Stimulated activated CD8-positive, alpha-beta memory T cell treated with anti-CD3 and anti-CD28 coated beads, Interleukin-4, amount 100 ng/mL, for 1 hour (primary cell): ENCODE measurements around the gene CCDC50.

Source experiments
- DNase-seq, 2 donors: peaks; one replicate each; pipeline ENCODE4 v3.0.0-alpha.2; 2020; ENCODE audit warnings: low read depth in 2 of 2, low spot score in 1 of 2

Gene CCDC50

DNA sequence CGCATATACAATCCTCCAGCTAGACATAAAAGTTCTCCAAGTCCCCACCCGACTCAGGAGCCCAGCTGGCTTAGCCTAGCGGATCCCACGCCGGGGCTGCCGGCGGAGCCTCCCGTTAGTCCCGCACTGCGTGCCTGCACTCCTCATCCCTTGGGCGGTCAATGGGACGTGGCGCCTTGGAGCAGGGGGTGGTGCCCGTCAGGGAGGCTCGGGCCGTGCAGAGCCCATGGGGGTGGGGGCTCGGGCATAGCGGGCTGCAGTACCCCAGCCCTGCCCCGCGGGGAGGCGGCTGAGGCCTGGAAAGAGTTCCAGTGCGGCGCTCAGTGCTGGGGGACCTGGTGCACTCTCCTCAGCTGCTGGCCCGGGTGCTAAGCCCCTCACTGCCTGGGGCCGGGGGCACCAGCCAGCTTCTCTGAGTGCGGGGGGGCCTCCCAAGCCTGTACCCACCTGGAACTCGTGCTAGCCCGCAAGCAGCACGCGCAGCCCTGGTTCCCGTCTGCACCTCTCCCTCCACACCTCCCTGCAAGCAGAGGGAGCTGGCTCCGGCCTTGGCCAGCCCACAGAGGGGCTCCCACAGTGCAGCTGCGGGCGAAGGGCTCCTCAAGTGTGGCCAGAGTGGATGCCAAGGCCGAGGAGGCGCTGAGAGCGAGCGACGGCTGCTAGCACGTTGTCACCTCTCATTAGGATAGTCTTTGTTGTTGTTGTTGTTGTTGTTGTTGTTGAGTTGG, 12.2 kb upstream of the CCDC50 start:
- DNase-seq, result no peak

DNA sequence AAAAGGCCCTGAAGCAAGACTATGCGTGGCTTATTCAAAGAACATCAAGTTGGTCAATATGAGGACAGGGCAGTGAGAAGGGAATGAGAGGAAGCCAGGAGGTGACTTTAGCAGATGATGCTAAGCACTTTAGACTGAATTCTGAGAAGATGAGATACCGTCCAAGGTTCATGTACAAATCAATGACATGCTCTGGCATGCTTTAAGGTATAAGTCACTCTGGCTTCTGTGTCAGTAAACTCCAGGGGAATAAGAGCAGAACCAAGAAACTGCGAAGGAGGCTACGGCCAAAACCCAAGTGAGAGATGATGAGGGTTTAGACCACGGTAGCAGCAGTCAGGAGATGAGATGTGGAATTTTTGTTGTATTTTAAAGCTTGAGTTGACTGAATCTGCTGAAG, 8.9 kb upstream of the CCDC50 start:
- no peak for DNase-seq

DNA sequence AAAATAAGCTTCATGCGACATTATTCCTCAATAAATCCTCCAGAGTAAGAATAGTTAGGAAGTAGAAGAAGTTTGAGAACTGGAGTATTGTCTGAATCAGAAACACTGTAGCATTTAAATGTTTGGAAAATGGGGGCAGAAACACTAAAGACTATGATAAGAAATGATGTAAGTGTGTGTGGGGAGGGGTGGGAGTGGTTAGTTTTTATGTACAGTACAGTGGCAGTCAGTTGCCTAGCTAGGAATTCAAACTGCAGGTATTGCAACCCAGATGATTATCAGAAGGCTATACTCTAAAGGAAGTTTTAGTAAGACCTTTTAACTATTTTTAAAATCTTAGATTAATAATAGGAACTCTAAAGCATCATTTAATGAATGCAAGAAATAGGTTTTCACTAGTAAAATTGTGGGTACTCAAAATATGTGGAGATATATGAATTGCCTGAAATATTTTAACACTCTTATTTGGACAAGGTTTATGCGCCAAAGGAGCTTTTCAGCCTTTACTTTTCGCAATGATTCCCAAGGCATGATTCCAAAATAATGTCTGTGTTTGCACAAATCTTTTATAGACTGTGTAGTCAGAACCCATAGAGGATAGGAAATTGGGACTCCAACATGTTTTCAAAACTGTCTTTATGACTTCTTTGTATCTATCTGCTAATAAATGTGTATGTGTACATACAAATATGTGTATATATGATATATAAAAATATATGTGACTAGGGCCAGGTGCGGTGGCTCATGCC, 8.0 kb upstream of the CCDC50 start:
- DNase-seq, result no peak

DNA sequence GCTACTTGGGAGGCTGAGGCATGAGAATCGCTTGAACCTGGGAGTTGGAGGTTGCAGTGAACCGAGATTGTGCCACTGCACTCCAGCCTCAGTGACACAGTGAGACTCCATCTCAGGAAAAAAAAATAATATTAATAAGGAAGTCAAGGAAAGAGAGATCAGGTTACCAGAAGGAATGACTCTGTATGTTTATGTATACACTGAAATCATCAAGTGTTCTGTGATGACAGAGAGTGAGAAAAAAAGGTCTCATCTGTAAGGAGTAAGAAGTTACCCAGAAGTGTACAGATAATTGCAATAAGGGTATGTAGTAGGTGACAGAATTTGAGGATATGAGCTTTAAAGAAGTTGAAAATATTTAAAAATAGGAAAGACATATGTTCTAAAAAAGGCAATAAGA, 4.3 kb upstream of the CCDC50 start:
- DNase-seq, result no peak

DNA sequence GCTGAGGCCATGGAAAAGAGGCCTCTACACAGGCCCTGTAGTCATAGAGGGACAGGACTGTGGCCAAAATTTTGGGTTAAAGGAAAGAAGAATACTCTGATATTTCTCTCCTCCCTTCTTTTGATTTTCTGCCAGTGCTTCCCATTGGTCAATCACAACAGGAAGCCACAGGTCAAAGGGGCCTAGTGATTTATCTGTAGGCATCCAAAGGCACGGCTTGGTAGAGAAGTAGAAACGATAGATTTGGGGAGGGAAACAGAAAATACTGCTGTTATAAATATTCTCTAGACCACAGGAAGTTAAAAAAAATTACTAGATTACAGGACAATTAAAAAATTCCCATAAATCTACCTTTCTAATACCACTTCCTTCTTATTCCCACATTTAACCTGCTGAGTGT, 1.7 kb upstream of the CCDC50 start:
- DNase-seq, result no peak

DNA sequence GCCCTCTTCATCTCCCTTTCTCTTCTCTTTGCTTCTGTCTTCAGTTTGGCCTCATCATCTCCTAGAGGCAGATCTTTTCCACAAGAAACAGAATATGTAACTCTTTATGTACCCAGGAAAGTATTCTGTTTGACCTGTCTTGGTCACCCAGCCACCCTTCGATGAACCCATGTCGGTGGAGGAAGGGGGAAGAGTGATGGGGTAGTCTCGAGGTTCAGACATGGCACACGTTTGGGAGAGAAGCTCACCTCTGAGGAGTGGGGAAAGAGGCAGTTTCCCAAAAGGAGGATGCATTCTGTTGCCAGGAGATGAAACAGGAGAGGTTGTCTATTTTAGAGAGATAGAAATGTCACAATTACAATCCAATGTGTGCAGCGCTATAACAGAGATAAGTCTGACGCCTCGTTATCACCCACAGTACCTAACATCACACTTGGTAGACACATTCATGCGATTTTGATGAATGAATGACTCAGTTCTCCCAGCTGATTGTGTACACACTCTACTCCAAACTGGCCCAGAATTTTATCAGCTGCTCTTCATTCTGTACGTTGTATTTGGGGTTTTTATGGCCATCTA, 722 bp upstream of the CCDC50 start:
- no peak for DNase-seq

DNA sequence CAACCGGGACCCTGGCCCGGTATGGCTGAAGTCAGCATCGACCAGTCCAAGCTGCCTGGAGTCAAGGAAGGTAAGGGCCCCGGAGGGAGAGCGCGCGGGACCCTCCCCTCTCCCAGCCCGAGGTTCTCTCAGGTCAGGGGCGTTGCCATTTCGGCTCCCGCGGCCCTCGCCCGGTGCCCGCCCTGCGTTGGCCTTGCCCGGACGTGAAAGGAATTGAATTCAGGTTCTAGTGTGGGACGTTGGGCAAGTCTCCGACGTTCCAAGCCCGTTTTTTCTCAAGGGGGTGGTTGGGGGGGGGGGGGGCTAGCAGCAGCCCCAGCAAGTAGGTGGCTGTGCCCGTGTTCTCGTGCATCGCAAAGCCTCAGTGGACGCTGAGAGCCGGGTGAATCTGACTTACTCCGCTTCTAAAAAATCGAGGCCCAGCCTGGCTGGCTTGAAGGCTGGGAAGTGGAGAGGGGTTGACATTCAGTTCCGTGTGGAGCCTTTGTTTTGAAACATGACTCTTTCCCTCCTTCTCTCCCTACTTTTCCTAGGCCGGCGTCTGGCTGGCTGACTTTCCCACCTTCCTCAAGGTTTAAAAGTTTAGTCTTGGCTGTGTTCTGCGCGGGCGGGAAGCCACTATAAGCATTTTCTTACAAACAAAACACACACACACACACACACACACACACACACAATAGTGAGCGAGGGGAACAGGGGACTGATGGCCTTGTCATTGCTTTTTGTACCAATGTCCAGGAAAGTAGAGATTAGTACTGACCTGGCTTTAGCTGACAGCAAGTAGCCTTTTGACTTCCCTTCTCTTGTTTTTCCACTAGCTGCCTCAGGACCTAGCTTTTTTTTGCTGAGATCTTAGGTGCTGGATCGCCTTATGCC, 698 bp downstream of the CCDC50 start, which contains the start of gene UTS2B:
TSS of gene UTS2B (minus strand) at position 873 of the 876 bp plus-strand sequence. CDS start 48,337 bp downstream, outside the sequence.
- DNase-seq, result no peak

DNA sequence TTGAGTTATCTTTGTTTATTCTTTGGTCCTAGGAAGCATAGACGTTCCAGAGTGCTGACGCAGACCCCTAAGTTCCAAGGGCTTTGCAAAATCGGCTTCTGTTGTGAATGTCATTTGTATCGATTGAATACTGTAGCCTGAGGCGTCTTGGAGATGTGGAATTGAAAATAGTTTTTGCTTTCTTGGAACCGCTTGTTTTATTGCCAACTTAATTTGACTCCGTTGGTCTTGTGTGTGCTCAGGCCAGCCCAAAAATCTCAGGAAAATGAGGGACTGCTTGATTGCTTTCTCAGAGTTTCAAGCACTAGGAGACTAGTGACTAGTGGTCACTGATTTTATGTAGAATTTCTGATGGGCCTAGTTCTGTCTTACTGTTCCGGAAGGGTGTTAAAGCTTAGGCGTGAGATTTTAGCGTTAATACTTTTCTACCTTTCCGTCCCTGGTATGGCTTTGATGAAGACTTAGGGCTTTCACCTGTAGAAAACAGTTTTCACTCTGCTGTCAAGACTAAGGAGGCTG, 1.4 kb downstream of the CCDC50 start:
- no peak for DNase-seq

DNA sequence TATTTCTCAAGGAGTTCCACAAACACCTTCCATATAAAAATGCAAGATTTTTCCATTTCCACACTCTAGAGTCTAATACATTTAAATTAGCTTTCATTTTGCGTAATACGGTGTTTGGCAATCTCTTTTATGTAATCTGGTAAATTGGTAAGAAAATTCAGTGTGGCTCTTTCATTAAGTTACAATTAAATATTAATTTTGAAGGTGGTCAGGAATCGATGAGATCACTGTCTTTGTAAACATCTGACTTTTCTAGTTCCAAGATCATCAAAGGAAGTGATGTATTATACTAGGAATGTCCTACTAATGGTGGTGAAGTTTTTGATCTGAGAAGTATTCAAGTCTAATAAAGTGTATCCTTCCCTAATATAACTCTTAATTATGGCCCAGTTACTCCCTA, 2.2 kb downstream of the CCDC50 start:
- no peak for DNase-seq

DNA sequence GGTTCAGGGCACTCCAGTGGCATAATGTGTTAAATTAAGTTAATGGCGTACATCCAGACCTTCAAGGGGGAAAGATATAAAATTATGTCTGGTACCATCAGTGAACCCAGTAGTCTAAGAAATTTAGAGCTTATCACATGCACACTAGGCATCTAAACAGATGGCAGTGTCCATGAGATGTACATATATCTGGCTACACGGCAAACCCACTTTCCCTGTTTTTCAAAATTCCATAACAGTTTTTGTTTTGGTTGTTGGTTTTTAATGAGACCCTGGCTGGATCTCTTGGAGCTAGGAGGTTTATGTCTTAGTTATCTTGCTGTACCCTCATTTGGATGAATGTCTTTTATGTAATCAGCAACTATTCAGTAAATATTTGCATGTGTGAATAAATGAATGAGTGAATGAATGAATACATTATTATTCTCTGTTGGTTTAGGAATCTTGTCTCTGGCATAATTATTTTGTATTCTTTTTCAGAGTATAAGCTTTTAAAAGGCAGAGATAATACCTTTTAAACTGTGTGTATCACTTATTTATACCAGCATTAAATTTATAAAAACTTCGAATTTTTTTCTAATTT, 4.2 kb downstream of the CCDC50 start:
- DNase-seq, result no peak

DNA sequence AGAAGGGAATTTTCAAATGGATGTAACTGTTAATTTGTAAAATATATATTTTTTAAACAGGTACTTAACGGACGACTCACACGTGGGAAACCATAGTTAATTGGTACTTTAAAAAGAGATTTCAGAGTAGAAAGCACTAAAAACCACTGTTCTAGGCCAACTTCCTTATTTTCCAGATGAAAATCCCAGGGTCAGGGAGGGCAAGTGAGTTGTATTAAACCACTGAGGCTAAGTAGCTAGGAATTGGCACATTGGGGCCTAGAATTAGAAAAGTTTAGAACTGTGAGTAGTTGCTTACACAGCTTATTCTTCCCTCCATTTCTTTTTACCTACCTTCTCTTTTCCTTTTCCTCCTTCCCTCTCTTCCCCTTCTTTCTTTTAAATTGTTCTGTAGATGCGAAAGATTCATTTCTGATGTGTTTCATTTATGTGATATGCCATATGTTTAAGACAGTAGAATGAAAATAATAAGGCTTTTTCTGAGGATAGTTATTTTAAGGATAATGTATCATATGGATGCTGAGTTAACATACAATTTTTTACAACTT, 5.2 kb downstream of the CCDC50 start:
- no peak for DNase-seq

DNA sequence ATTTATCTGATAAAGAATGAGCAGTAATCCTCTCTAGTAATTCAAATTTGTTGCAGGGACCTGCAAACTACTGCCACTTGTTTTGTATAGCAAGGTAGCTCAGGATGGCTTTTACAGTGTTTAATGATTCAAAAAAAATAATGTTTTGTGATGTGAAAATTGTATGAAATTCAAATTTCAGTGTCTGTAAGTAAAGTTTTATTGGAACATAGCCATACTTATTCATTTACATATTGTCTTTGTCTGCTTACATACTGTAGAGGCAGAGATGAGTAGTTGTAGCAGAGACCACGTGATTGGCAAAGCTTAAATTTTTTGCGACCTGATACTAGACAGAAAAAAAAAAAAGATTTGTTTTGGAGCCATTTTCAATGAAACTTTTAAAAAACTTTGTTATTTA, 7.6 kb downstream of the CCDC50 start:
- no peak for DNase-seq

DNA sequence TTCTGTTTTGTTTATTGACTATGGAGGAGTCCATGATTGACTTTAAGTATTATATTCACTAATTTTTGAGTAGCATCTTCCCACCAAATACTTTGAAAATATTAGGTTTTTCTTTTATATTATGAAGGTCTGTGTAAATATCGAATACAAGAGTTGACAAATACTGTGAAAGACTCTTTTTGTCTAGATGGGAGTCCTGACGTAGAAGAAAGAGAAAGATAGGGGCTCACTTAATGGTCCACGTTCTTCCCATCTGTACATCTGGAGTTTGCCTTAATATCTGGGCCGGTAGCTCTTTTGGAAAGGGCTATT, 8.9 kb downstream of the CCDC50 start:
- DNase-seq, result no peak

DNA sequence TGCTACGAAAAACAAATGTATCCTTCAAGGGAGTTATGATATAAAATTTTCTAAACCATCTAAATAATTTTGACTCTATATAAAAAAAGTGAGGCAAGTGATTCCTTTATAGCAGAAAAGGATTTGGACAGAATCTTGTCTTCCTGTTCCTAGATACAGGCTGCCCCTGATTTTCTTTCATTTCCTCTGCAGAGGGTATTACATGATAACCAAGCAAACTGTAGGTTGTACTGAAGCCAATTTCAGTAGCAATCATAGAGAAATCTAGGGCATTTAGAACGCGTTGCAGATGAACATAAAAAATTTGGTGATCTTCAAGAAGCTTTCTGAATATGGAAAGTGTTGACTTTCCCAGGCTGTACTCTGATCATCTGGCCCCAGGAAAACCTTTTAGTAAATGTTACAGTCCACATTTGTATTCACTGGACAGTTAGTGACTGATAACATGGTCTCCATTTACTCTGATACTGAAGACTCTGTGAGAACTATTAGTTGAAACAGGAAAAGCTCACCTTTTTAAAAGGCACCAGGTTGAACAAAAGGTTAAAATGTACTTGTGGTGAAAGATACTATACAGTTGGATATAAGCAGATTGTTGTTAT, 10.2 kb downstream of the CCDC50 start:
- no peak for DNase-seq

DNA sequence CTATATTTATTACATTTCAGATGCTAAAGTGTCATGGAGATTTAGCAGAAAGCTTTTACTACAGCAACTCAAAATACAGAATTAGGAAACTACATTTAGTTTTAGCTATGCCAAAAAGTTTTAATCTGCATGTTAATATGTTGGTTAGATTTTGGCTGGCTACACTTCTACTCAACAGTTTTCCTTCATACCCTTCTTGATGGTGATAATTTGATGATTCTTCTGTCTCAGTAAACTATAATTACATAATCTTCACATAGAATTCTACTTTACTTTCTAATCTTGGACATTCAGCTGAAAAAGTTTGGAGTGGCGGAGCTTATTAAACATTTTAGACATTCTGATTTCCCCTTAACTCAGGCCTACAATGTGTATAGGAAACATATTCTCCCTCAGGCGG, 11.2 kb downstream of the CCDC50 start:
- no peak for DNase-seq

DNA sequence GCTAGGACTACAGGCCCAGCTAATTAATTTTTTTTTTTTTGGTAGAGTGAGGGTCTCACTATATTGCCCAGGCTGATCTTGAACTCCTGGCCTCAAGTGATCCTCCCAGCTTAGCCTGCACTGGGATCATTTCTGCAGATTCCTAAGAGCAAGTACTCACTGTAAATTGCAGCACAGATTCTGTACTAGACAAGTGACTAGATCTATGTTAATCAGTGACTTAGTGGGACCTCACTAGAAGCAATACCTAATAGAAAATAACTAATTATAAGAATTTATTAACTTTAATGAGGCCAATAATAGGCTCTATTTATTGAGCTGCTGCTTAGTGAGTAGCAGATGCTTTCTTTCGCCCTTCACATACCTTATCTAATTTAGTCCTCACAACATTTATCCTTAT, 11.8 kb downstream of the CCDC50 start:
- no peak for DNase-seq

DNA sequence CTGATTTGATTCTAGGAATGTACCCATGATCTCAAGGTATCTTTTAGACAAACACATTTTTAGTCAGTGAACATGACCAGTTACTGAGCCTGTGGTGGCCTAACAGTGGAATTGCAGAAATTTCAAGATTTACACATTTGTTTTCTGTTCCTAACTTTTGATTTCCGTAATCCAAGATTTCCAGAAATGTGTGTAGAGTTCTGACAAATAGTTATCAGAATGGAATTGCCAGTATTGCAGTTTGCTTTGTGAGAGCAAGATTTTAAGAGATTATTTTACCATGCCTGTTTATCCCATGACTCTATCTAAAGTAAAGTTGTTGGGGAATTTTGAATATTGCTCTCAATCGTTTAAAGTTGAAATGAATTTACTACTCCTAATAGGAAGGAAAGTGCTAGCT, 12.8 kb downstream of the CCDC50 start:
- no peak for DNase-seq

DNA sequence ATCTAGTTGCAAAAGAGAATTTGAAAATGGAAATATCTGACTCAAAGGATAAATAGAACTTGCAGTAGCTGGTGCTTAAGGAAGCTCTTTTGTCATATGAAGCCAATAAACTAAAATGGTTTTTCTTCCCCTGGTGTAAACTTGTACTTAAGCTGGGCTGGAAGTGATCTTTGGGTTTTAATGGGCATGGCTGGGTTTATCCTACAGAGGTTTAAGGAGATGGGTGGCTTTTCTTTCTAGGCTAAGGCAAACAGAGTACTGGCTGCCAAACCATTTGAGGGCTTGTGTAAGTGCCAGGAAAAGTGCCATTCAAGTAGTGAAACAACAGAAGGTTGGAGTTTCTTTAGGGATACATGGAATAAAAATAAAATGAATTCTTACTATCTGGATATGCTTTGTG, 13.2 kb downstream of the CCDC50 start:
- DNase-seq, result no peak

DNA sequence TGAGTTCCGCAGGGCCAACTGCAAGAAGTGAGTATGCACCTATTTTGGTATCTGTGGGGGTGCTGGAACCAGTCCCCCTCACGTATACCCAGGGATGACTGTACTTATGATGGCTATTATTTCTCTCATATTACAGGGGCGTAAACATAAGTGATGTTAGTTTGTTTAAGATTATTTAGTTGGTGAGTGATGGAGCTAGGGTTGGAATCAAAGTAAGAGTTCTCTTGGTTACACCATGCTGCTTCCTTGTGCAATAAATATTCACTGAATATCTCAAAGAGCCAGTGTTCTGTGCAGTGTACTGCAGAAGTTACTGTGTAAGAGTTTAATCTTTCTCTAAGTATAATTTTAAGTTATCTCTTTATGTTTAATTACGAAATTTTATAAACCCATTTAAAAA, 13.9 kb downstream of the CCDC50 start:
- DNase-seq, result no peak

DNA sequence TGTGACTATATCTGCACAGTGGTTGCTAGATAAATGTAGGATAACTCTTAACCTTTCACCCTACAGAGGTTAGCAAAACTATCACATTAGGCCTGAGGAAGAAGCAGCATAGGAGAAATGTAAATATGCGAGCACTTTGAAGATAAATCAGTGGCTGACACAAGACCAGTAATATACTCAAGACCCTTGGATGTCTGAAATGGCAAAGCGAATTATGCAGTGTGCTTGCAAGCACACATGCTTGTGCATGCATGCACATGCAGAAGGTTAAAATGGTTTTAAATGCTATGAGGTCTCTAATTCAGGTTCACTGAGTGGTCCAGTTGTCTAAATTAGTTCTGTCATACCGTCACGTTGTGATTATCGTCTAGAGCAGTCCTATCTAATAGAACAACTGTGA, 14.7 kb downstream of the CCDC50 start:
- no peak for DNase-seq
